Limb (tissue), 2 donors: Measurements from ENCODE around the gene DCAF15.
"Not testable (repeated sequence)": the region's sequence is repeated elsewhere in the genome, so short reads cannot be mapped to it uniquely, and the experiment has no call there.

Source experiments
- DNase-seq, 2 donors: peaks; one replicate each; pipeline ENCODE4 v3.0.0-alpha.2; 2016; ENCODE audit errors: extremely low spot score in 2 of 2

The DCAF15 gene

GRCh38 chr19:13952154-13952930 is at the start of gene DCAF15:
Gene DCAF15, plus strand, starts transcription at chr19:13952509. Its CDS starts 4 bp downstream, at chr19:13952513.
- DNase-seq, result peak; percentile 99 to 100

- no peak for DNase-seq
These were observed 49.2 kb upstream of the DCAF15 start for GRCh38 chr19:13902993-13903555.

GRCh38 chr19:13905634-13906520 is 46.4 kb upstream of the DCAF15 start, which contains the start of the genes BRME1 and CC2D1A:
Gene BRME1, minus strand, starts transcription at chr19:13906117. Its CDS starts 1,225 bp downstream, at chr19:13904892.
Gene CC2D1A, plus strand, starts transcription at chr19:13906201. Its CDS starts 241 bp downstream, at chr19:13906442.
- peak; percentile 90 to 94 for DNase-seq

GRCh38 chr19:13906521-13906904 is 45.8 kb upstream of the DCAF15 start:
- DNase-seq, result no peak

- no peak for DNase-seq
These were observed 45.4 kb upstream of the DCAF15 start for GRCh38 chr19:13906910-13907309.

- no peak for DNase-seq
These were observed 43.6 kb upstream of the DCAF15 start for GRCh38 chr19:13908674-13909073.

- DNase-seq, result no peak
These were observed 42.9 kb upstream of the DCAF15 start for GRCh38 chr19:13909430-13909829.

- DNase-seq, result no peak
These were observed 39.0 kb upstream of the DCAF15 start for GRCh38 chr19:13913352-13913751.

GRCh38 chr19:13914777-13915176 is 37.5 kb upstream of the DCAF15 start:
- no peak for DNase-seq

- no peak for DNase-seq
These were observed 34.4 kb upstream of the DCAF15 start for GRCh38 chr19:13917888-13918406.

GRCh38 chr19:13918726-13919411 is 33.4 kb upstream of the DCAF15 start:
- DNase-seq, result no peak

GRCh38 chr19:13920524-13920923 is 31.8 kb upstream of the DCAF15 start:
- DNase-seq, result no peak

- DNase-seq, result peak in 1 of 2 donors; percentile 17
These were observed 31.2 kb upstream of the DCAF15 start for GRCh38 chr19:13920940-13921747.

- not testable (repeated sequence) for DNase-seq
These were observed 30.2 kb upstream of the DCAF15 start for GRCh38 chr19:13922118-13922517.

GRCh38 chr19:13923194-13923987 is 28.9 kb upstream of the DCAF15 start:
- no peak for DNase-seq

- no peak for DNase-seq
These were observed 26.3 kb upstream of the DCAF15 start for GRCh38 chr19:13926010-13926409.

GRCh38 chr19:13926715-13927114 is 25.6 kb upstream of the DCAF15 start:
- DNase-seq, result no peak

- DNase-seq, result no peak
These were observed 23.0 kb upstream of the DCAF15 start for GRCh38 chr19:13929340-13929739.

GRCh38 chr19:13929956-13930355 is 22.4 kb upstream of the DCAF15 start:
- no peak for DNase-seq
